T follicular helper cell (primary cell): ENCODE data around the gene SERBP1.
"Not testable (repeated sequence)": the region's sequence is repeated elsewhere in the genome, so short reads cannot be mapped to it uniquely, and the experiment has no call there.

ENCODE experiments used
- DNase-seq: peaks from one replicate; pipeline ENCODE4 v3.0.0-alpha.2; 2020; ENCODE audit warnings: low read depth

The SERBP1 gene

GRCh38 chr1:67440339-67440738 lies 10.1 kb upstream of the SERBP1 start:
- DNase-seq = no peak

GRCh38 chr1:67439277-67440029 lies 9.3 kb upstream of the SERBP1 start:
- DNase-seq = no peak

- DNase-seq = no peak
Measured at GRCh38 chr1:67437961-67438360, 7.8 kb upstream of the SERBP1 start.

- no peak for DNase-seq
Measured at GRCh38 chr1:67436511-67437055, 6.4 kb upstream of the SERBP1 start.

GRCh38 chr1:67434491-67434890 lies 4.3 kb upstream of the SERBP1 start:
- DNase-seq = no peak

- DNase-seq = no peak
Measured at GRCh38 chr1:67433837-67434236, 3.6 kb upstream of the SERBP1 start.

GRCh38 chr1:67432745-67433144 lies 2.5 kb upstream of the SERBP1 start:
- no peak for DNase-seq

- no peak for DNase-seq
Measured at GRCh38 chr1:67431869-67432578, 1.8 kb upstream of the SERBP1 start.

GRCh38 chr1:67431156-67431765 lies 1.1 kb upstream of the SERBP1 start:
- no peak for DNase-seq

GRCh38 chr1:67429528-67430357 lies 459 bp downstream of the SERBP1 start:
- DNase-seq = peak; percentile 7

GRCh38 chr1:67429011-67429527 lies 1.1 kb downstream of the SERBP1 start:
- DNase-seq = peak; percentile 6

- DNase-seq = no peak
Measured at GRCh38 chr1:67427947-67428346, 2.3 kb downstream of the SERBP1 start.

- DNase-seq = no peak
Measured at GRCh38 chr1:67427465-67427864, 2.7 kb downstream of the SERBP1 start.

GRCh38 chr1:67420835-67421492 lies 9.2 kb downstream of the SERBP1 start:
- no peak for DNase-seq

- no peak for DNase-seq
Measured at GRCh38 chr1:67418839-67419586, 11.2 kb downstream of the SERBP1 start.

- DNase-seq = not testable (repeated sequence)
Measured at GRCh38 chr1:67417733-67418132, 12.5 kb downstream of the SERBP1 start.

- DNase-seq = no peak
Measured at GRCh38 chr1:67415041-67415440, 15.2 kb downstream of the SERBP1 start.

- no peak for DNase-seq
Measured at GRCh38 chr1:67414574-67414973, 15.6 kb downstream of the SERBP1 start.

GRCh38 chr1:67413101-67413500 lies 17.1 kb downstream of the SERBP1 start:
- DNase-seq = not testable (repeated sequence)

GRCh38 chr1:67408148-67408547 lies 22.1 kb downstream of the SERBP1 start:
- DNase-seq = no peak
